H1 (cell line): Measurements from ENCODE around the gene PPP2R2C. TPM values are rescaled to one million over a fixed set of nuclear protein-coding genes. Genes with fewer than 3 reads are reported as not detected.

ENCODE experiments used
- CTCF ChIA-PET: fragments of 300-600 bp; sonication (Branson Sonifier 250); formaldehyde crosslinking; loops from one replicate; lab custom pipeline; 2021; ENCODE audit not compliant: partially characterized antibody; lab: Charles Lee
- POLR2A ChIA-PET: fragments of 300-600 bp; sonication (Branson Sonifier 250); formaldehyde crosslinking; loops from one replicate; lab custom pipeline; 2021; ENCODE audit warnings: inconsistent platforms; ENCODE audit not compliant: partially characterized antibody; lab: Charles Lee
- DNase-seq, 2 experiments: peaks; one replicate each; pipeline versions ENCODE4 v3.0.0 to v3.0.0-alpha.2; 2010 to 2022; ENCODE audit warnings: low spot score in 2 of 2, low read depth in 1 of 2, mixed read lengths in 1 of 2
- FAIRE-seq: peaks from 2 replicates; lab custom pipeline; 2011; peaks lifted over from hg19 to GRCh38; lab: Jason Lieb, UNC
- H2AFZ ChIP-seq: 2 replicates; pipeline ENCODE4 v1.8.1; 2012; ENCODE audit warnings: low read length, inconsistent platforms
- H2AK5ac ChIP-seq: 2 replicates; pipeline ENCODE4 v1.6.1; 2013; ENCODE audit warnings: low read depth, low read length
- H2BK120ac ChIP-seq: replicated peaks from 2 replicates; pipeline ENCODE3; 2013; ENCODE audit warnings: low read depth, low read length, inconsistent platforms
- H2BK12ac ChIP-seq: 2 replicates; pipeline ENCODE4 v1.6.1; 2013; ENCODE audit warnings: low read depth, low read length
- H2BK15ac ChIP-seq: 2 replicates; pipeline ENCODE4 v1.6.1; 2013; ENCODE audit warnings: low read length
- H2BK20ac ChIP-seq: 2 replicates; pipeline ENCODE4 v1.6.1; 2013; ENCODE audit warnings: low read length
- H2BK5ac ChIP-seq: 2 replicates; pipeline ENCODE4 v1.6.1; 2013; ENCODE audit warnings: low read depth, low read length
- H3K14ac ChIP-seq: 2 replicates; pipeline ENCODE4 v1.6.1; 2013; ENCODE audit warnings: inconsistent platforms; ENCODE audit not compliant: insufficient read length
- H3K18ac ChIP-seq: 2 replicates; pipeline ENCODE4 v1.6.1; 2013; ENCODE audit warnings: low read length; ENCODE audit errors: extremely low read depth
- H3K23ac ChIP-seq: 2 replicates; pipeline ENCODE4 v1.6.1; 2013; ENCODE audit warnings: inconsistent platforms; ENCODE audit not compliant: insufficient read length
- H3K23me2 ChIP-seq: 2 replicates; pipeline ENCODE4 v1.6.1; 2013; ENCODE audit warnings: low read depth, low read length
- H3K27ac ChIP-seq: 2 replicates; pipeline ENCODE4 v1.6.1; 2011; ENCODE audit warnings: low read depth, low read length, inconsistent platforms
- H3K27me3 ChIP-seq, 4 experiments: replicated peaks in 1 of 4; 1 replicate in 1 of 4; 2 replicates in 3 of 4; pipeline versions ENCODE4 v1.6.1 to v1.8.1; 2011 to 2013; ENCODE audit warnings: low read length in 3 of 4, mild to moderate bottlenecking in 3 of 4, inconsistent platforms in 2 of 4, mixed read lengths in 2 of 4, moderate library complexity in 1 of 4; ENCODE audit not compliant: control insufficient read depth in 3 of 4, insufficient read depth in 3 of 4; ENCODE audit errors: extremely low read depth in 1 of 4
- H3K36me3 ChIP-seq, 4 experiments: 2 replicates each; pipeline versions ENCODE4 v1.6.1 to v1.8.1; 2011 to 2013; ENCODE audit warnings: mild to moderate bottlenecking in 4 of 4, low read length in 3 of 4, moderate library complexity in 2 of 4, control low read depth in 1 of 4, inconsistent platforms in 1 of 4; ENCODE audit not compliant: insufficient read depth in 4 of 4, control insufficient read depth in 2 of 4
- H3K4ac ChIP-seq: replicated peaks from 2 replicates; pipeline ENCODE3; 2013; ENCODE audit warnings: low read length, low read depth, mixed read lengths, inconsistent platforms; ENCODE audit not compliant: insufficient read length
- H3K4me1 ChIP-seq, 4 experiments: replicated peaks in 1 of 4; 1 replicate in 1 of 4; 2 replicates in 3 of 4; pipeline versions ENCODE4 v1.6.1 to v1.8.1; 2011 to 2013; ENCODE audit warnings: low read length in 3 of 4, inconsistent platforms in 2 of 4, mixed read lengths in 1 of 4; ENCODE audit not compliant: insufficient read depth in 4 of 4, control insufficient read depth in 3 of 4
- H3K4me2 ChIP-seq, 2 experiments: 2 replicates each; pipeline versions ENCODE4 v1.6.1 to v1.8.1; 2011 to 2013; ENCODE audit warnings: low read depth in 2 of 2, low read length in 2 of 2, control low read depth in 1 of 2, inconsistent platforms in 1 of 2, mild to moderate bottlenecking in 1 of 2; ENCODE audit not compliant: insufficient read depth in 1 of 2
- H3K4me3 ChIP-seq, 4 experiments: fragments of 200-600, 300-600 bp in 1 of 4; sonication (generic), shearing (Covaris generic), sonication (Bioruptor Twin) in 1 of 4; 2 replicates each; pipeline versions ENCODE4 v1.5.1 to v1.8.1; 2011 to 2016; ENCODE audit warnings: low read length in 4 of 4, low read depth in 3 of 4, control low read depth in 2 of 4, inconsistent platforms in 2 of 4, mild to moderate bottlenecking in 2 of 4, mixed read lengths in 1 of 4, moderate library complexity in 1 of 4; ENCODE audit not compliant: insufficient read depth in 2 of 4; ENCODE audit errors: extremely low read depth in 1 of 4
- H3K56ac ChIP-seq: replicated peaks from 2 replicates; pipeline ENCODE3; 2013; ENCODE audit warnings: low read depth, mild to moderate bottlenecking, mixed read lengths, low read length, inconsistent platforms; ENCODE audit not compliant: insufficient read length
- H3K79me1 ChIP-seq: 2 replicates; pipeline ENCODE4 v1.6.1; 2013; ENCODE audit warnings: low read depth, low read length, control low read depth
- H3K79me2 ChIP-seq, 2 experiments: 2 replicates each; pipeline versions ENCODE4 v1.6.1 to v1.8.1; 2012 to 2013; ENCODE audit warnings: low read length in 2 of 2, mild to moderate bottlenecking in 2 of 2, inconsistent platforms in 1 of 2; ENCODE audit not compliant: insufficient read depth in 2 of 2, control insufficient read depth in 1 of 2
- H3K9ac ChIP-seq, 4 experiments: replicated peaks in 1 of 4; 1 replicate in 1 of 4; 2 replicates in 3 of 4; pipeline versions ENCODE4 v1.6.1 to v1.8.1; 2011 to 2013; ENCODE audit warnings: low read depth in 3 of 4, low read length in 3 of 4, control low read depth in 2 of 4, mild to moderate bottlenecking in 2 of 4, moderate library complexity in 2 of 4, inconsistent platforms in 1 of 4; ENCODE audit errors: extremely low read depth in 1 of 4
- H3K9me3 ChIP-seq, 2 experiments: 2 replicates each; pipeline versions ENCODE4 v1.6.1 to v1.8.1; 2012 to 2013; ENCODE audit warnings: mild to moderate bottlenecking in 2 of 2, moderate library complexity in 2 of 2, control low read depth in 1 of 2, inconsistent platforms in 1 of 2, low read depth in 1 of 2, low read length in 1 of 2, mixed read lengths in 1 of 2; ENCODE audit not compliant: insufficient read depth in 2 of 2
- H4K20me1 ChIP-seq, 2 experiments: replicated peaks in 1 of 2; 2 replicates each; pipeline versions ENCODE3 to v1.8.1; 2011 to 2013; ENCODE audit warnings: inconsistent platforms in 2 of 2, low read length in 2 of 2, mild to moderate bottlenecking in 1 of 2; ENCODE audit not compliant: insufficient read depth in 2 of 2, control insufficient read depth in 1 of 2
- H4K5ac ChIP-seq: 2 replicates; pipeline ENCODE4 v1.6.1; 2013; ENCODE audit warnings: low read length, low read depth, mixed read lengths, inconsistent platforms; ENCODE audit not compliant: insufficient read length
- H4K8ac ChIP-seq: 2 replicates; pipeline ENCODE4 v1.8.0; 2013; ENCODE audit warnings: mild to moderate bottlenecking, moderate library complexity, low read length, inconsistent platforms; ENCODE audit not compliant: insufficient read depth; ENCODE audit errors: extremely low read depth
- H4K91ac ChIP-seq: replicated peaks from 2 replicates; pipeline ENCODE3; 2013; ENCODE audit warnings: low read length, mixed read lengths, inconsistent platforms; ENCODE audit not compliant: insufficient read length
- ASH2L ChIP-seq: fragments of 200-600, 300-600 bp; sonication (generic); IDR thresholded peaks from one replicate; pipeline ENCODE4 v1.7.1; 2017; ENCODE audit warnings: low read length
- CBX8 ChIP-seq: fragments of 300-800, 300-1000 bp; sonication (generic); IDR thresholded peaks from 2 replicates; pipeline ENCODE4 v1.7.1; 2016; ENCODE audit warnings: low read depth, low read length, borderline replicate concordance
- CHD1 ChIP-seq: IDR thresholded peaks from 2 replicates; pipeline ENCODE4 v1.6.1; 2012; ENCODE audit warnings: low read depth, low read length, improper control_type of control experiment
- HDAC6 ChIP-seq: IDR thresholded peaks from one replicate; pipeline ENCODE4 v1.7.1; 2012; ENCODE audit warnings: low read depth, mild to moderate bottlenecking, inconsistent platforms, low read length, moderate library complexity
- POLR2A ChIP-seq, 2 experiments: IDR thresholded peaks; 1 replicate in 1 of 2; 2 replicates in 1 of 2; pipeline ENCODE4 v1.6.1; 2011; ENCODE audit warnings: low read depth in 2 of 2, low read length in 2 of 2, mild to moderate bottlenecking in 2 of 2; ENCODE audit errors: control extremely low read depth in 1 of 2
- POU5F1 ChIP-seq: IDR thresholded peaks from 2 replicates; pipeline ENCODE4 v1.6.1; 2011; ENCODE audit warnings: low read depth, mild to moderate bottlenecking, low read length, moderate library complexity
- SP4 ChIP-seq: IDR thresholded peaks from 2 replicates; pipeline ENCODE4 v1.6.1; 2012; ENCODE audit warnings: low read length, inconsistent platforms
- TBP ChIP-seq: IDR thresholded peaks from 2 replicates; pipeline ENCODE4 v1.6.1; 2011; ENCODE audit warnings: low read depth, low read length, improper control_type of control experiment
- TCF12 ChIP-seq: IDR thresholded peaks from 2 replicates; pipeline ENCODE4 v1.6.1; 2011; ENCODE audit warnings: low read depth, mild to moderate bottlenecking, low read length
- ZNF274 ChIP-seq: IDR thresholded peaks from 2 replicates; pipeline ENCODE4 v1.7.0; 2012; ENCODE audit warnings: low read length, borderline replicate concordance; ENCODE audit errors: extremely low read depth
- WGBS, 2 experiments: shearing (Covaris generic) in 1 of 2; methylation state at CpG; one replicate each; pipeline versions ENCODE4 v1.1.6 to v1.1.7; 2013 to 2015; ENCODE audit warnings: low lambda C conversion rate in 2 of 2, mixed read lengths in 2 of 2, inconsistent platforms in 1 of 2, low coverage in 1 of 2, missing lambda C conversion rate in 1 of 2; ENCODE audit not compliant: insufficient replicate concordance in 2 of 2, insufficient coverage in 1 of 2, insufficient read length in 1 of 2; ENCODE audit errors: extremely low coverage in 1 of 2, missing lambda C conversion rate in 1 of 2; 5-methylcytosine and 5-hydroxymethylcytosine counted together
- polyA plus RNA-seq, 7 experiments: library from polyadenylated mRNA; depleted of rRNA in 3 of 7; stranded (reverse) in 5 of 7; unstranded in 2 of 7; fragments of >200 nt in 5 of 7; fragments of 200-250 nt in 2 of 7; gene quantifications; 1 replicate in 5 of 7; 2 replicates in 1 of 7; 4 replicates in 1 of 7; pipeline versions ENCODE4 v1.2.1 to v1.2.3, GENCODE V29; 2011 to 2013; ENCODE audit warnings: missing spikeins in 2 of 7, mixed read lengths in 2 of 7
- total RNA-seq: library from RNA; stranded (reverse); fragmentation: NEBNext Ultra II Directional; extraction: Animal tissue kit (Norgen Biotek cat#: 25700); gene quantifications from 2 replicates; pipeline ENCODE4 v1.2.1, GENCODE V29; 2021

PPP2R2C gene
- total and polyA plus RNA-seq, 2 of the 8 experiments (the other 6 are each of a cell fraction or from before 2014, with no cell fraction given): 6.4 TPM

DNA sequence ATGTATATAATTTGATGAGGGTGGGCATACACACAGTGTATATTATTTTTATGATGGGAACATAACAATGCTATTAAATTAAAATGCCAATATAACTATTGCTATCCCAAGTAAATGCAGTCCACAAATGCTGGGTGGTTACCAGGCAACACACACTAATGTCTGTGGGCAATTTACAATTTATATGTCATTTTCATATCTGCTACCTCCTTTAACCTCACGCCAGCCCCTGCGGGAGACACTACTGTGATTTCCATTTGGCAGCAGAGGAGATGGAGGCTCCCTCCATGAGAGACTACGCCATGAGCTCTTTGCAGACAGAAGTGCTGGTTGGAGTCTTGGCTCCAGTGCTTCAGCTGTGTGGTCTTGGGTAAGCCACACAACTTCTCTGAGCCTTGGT is 87.9 kb downstream of the PPP2R2C start:
- no peak overlapping the region for H3K4me3 ChIP-seq
- no peak overlapping the region for H3K9ac ChIP-seq
- POLR2A ChIA-PET: interaction anchor here (0.5 kb wide), 1 partner anchor 72 kb away, joined by 4 read pairs; no protein-coding TSS in a partner anchor
- H3K23me2 ChIP-seq: no peaks in the 10 kb centered on the region; the same call in 1 of the 2 replicates
- CTCF ChIA-PET: interaction anchor here (0.8 to 4.4 kb wide), 11 partner anchors 13 to 134 kb away, joined by 3 to 16 read pairs (median 3); no protein-coding TSS in a partner anchor
- no peaks in the 10 kb centered on the region for H3K9me3 ChIP-seq
- H3K4ac ChIP-seq: no peak overlapping the region
- FAIRE-seq (no peak), DNase-seq (no peak)
- H3K4me2 ChIP-seq: no peak overlapping the region
- no peak overlapping the region for H3K27ac ChIP-seq
- H4K8ac ChIP-seq: no peak overlapping the region
- H2BK20ac ChIP-seq: no peak overlapping the region
- TF ChIP-seq TCF12: no peak
- no peak for TF ChIP-seq ZNF274
- no peak for TF ChIP-seq TBP
- TF ChIP-seq CBX8: no peak
- no peak for TF ChIP-seq SP4
- no peak for TF ChIP-seq POLR2A (IDR thresholded peaks at IDR 0.05; ENCODE audit: control extremely low read depth in 1 of 2, low read depth in 2 of 2, low read length in 2 of 2)
- TF ChIP-seq ASH2L: no peak
- TF ChIP-seq POU5F1: no peak
- no peak for TF ChIP-seq HDAC6
- TF ChIP-seq CHD1: no peak
- no peak overlapping the region for H3K18ac ChIP-seq
- H2BK120ac ChIP-seq: no peak overlapping the region
- no peaks in the 10 kb centered on the region for H3K27me3 ChIP-seq
- no peak overlapping the region for H2BK15ac ChIP-seq
- no peak overlapping the region for H2AK5ac ChIP-seq
- H3K23ac ChIP-seq: no peak overlapping the region
- H4K20me1 ChIP-seq: peaks cover 0 to 4% of the 10 kb centered on the region in 2 experiments
- no peak overlapping the region for H3K56ac ChIP-seq
- H2AFZ ChIP-seq: no peak overlapping the region
- H2BK12ac ChIP-seq: no peak overlapping the region
- no peaks in the 10 kb centered on the region for H3K36me3 ChIP-seq
- WGBS, 2 experiments: 65% methylated on average over 3 of the region's 3 CpGs; no CpG with 5 or more reads in 1 of the 2 experiments
- peaks cover 0 to 9% (median under 1%) of the 10 kb centered on the region in 4 experiments; a peak in 2 of 7 replicates for H3K4me1 ChIP-seq
- H4K91ac ChIP-seq: no peak overlapping the region
- no peaks in the 10 kb centered on the region for H3K79me2 ChIP-seq
- H3K14ac ChIP-seq: no peak overlapping the region
- no peaks in the 10 kb centered on the region for H3K79me1 ChIP-seq
- H4K5ac ChIP-seq: no peak overlapping the region
- no peak overlapping the region for H2BK5ac ChIP-seq
